ENCODE data around the gene PCDHB12.
"Not testable (repeated sequence)": the region's sequence is repeated elsewhere in the genome, so short reads cannot be mapped to it uniquely, and the experiment has no call there.

The PCDHB12 gene

DNA sequence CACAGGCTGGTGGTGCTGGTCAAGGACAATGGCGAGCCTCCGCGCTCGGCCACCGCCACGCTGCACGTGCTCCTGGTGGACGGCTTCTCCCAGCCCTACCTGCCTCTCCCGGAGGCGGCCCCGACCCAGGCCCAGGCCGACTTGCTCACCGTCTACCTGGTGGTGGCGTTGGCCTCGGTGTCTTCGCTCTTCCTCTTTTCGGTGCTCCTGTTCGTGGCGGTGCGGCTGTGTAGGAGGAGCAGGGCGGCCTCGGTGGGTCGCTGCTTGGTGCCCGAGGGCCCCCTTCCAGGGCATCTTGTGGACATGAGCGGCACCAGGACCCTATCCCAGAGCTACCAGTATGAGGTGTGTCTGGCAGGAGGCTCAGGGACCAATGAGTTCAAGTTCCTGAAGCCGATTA lies 7.5 kb downstream of the PCDHB12 start:
- not testable (repeated sequence) for H3K4me3 ChIP-seq (ENCODE audit: low read depth, low read length)

DNA sequence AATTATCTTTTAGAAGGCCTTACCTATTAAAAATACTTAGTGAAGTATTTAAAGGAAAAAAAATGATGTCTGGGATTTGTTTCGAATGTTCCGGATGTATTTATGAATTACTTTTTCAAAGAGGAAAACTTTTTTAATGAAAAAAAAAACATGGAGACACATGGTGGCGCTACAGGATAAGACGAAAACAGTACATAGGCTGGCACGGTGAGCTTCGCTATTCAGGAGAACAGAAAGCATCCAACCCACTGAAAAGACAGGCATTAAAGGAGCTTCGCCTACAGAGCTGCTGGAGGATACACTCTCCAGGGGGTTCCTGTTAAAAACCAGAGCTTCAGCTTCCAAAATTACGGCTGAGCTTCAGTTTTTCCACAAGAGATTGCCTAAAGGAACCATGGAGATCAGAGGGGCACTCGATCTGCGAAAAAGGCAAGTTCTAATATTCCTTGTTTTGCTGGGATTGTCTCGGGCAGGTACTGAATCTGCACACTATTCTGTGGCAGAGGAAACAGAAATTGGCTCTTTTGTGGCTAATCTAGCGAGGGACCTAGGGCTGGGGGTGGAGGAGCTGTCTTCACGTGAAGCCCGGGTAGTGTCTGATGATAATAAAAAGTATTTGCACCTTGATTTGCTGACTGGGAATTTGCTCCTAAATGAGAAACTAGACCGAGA lies 14.7 kb downstream of the PCDHB12 start, which contains the start of gene PCDHB14:
Gene PCDHB14, plus strand, starts transcription at position 232 of the 672 bp plus-strand sequence. Its CDS starts 163 bp downstream, at position 395.
- TF ChIP-seq, protein P1, sequence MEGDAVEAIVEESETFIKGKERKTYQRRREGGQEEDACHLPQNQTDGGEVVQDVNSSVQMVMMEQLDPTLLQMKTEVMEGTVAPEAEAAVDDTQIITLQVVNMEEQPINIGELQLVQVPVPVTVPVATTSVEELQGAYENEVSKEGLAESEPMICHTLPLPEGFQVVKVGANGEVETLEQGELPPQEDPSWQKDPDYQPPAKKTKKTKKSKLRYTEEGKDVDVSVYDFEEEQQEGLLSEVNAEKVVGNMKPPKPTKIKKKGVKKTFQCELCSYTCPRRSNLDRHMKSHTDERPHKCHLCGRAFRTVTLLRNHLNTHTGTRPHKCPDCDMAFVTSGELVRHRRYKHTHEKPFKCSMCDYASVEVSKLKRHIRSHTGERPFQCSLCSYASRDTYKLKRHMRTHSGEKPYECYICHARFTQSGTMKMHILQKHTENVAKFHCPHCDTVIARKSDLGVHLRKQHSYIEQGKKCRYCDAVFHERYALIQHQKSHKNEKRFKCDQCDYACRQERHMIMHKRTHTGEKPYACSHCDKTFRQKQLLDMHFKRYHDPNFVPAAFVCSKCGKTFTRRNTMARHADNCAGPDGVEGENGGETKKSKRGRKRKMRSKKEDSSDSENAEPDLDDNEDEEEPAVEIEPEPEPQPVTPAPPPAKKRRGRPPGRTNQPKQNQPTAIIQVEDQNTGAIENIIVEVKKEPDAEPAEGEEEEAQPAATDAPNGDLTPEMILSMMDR (IDR thresholded peaks at IDR 0.05; ENCODE audit: borderline replicate concordance, insufficient read depth, low read depth, low read length): no peak
- H3K4me3 ChIP-seq (ENCODE audit: low read depth, low read length): no peak within 1 kb of the TSS

DNA sequence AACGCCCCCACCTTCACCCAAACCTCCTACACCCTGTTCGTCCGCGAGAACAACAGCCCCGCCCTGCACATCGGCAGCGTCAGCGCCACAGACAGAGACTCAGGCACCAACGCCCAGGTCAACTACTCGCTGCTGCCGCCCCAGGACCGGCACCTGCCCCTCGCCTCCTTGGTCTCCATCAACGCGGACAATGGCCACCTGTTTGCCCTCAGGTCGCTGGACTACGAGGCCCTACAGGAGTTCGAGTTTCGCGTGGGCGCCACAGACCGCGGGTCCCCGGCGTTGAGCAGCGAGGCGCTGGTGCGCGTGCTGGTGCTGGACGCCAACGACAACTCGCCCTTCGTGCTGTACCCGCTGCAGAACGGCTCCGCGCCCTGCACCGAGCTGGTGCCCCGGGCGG lies 16.3 kb downstream of the PCDHB12 start:
- H3K4me3 ChIP-seq (ENCODE audit: low read depth, low read length): not testable (repeated sequence)

DNA sequence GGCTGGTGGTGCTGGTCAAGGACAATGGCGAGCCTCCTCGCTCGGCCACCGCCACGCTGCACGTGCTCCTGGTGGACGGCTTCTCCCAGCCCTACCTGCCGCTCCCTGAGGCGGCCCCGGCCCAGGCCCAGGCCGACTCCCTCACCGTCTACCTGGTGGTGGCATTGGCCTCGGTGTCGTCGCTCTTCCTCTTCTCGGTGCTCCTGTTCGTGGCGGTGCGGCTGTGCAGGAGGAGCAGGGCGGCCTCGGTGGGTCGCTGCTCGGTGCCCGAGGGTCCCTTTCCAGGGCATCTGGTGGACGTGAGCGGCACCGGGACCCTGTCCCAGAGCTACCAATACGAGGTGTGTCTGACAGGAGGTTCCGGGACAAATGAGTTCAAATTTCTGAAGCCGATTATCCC lies 16.9 kb downstream of the PCDHB12 start:
- H3K4me3 ChIP-seq (ENCODE audit: low read depth, low read length): not testable (repeated sequence)

DNA sequence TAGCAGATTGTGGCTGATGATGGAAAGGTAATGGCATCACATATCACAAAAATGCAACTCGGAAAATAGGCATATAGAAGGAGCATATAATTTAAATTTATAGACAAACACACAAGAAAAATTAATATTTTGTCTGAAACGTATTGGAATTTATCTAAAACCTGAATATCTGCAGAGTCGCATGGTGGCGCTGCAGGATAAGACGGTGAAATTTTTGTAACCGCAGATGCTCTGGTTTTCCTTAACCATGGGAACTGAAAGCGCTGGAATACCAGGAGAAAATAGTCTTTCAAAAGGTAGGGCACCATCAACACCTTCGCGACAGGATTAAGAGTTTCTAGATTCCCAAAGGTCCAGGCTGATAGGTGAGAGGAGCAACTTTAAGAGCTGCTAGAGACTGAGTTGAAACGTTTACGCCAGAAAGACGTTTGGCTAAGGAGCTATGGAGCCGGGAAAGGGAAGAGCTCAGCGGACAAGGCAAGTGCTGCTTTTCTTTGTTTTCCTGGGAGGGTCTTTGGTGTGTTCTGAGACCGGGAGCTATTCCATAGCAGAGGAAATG lies 25.7 kb downstream of the PCDHB12 start:
- TF ChIP-seq, protein P1 (IDR thresholded peaks at IDR 0.05; ENCODE audit: borderline replicate concordance, insufficient read depth, low read depth, low read length): no peak
- no peak overlapping the region for H3K4me3 ChIP-seq (ENCODE audit: low read depth, low read length)

DNA sequence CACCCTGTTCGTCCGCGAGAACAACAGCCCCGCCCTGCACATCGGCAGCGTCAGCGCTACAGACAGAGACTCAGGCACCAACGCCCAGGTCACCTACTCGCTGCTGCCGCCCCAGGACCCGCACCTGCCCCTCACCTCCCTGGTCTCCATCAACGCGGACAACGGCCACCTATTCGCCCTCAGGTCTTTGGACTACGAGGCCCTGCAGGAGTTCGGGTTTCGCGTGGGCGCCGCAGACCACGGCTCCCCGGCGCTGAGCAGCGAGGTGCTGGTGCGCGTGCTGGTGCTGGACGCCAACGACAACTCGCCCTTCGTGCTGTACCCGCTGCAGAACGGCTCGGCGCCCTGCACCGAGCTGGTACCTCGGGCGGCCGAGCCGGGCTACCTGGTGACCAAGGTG lies 27.4 kb downstream of the PCDHB12 start:
- not testable (repeated sequence) for H3K4me3 ChIP-seq (ENCODE audit: low read depth, low read length)

DNA sequence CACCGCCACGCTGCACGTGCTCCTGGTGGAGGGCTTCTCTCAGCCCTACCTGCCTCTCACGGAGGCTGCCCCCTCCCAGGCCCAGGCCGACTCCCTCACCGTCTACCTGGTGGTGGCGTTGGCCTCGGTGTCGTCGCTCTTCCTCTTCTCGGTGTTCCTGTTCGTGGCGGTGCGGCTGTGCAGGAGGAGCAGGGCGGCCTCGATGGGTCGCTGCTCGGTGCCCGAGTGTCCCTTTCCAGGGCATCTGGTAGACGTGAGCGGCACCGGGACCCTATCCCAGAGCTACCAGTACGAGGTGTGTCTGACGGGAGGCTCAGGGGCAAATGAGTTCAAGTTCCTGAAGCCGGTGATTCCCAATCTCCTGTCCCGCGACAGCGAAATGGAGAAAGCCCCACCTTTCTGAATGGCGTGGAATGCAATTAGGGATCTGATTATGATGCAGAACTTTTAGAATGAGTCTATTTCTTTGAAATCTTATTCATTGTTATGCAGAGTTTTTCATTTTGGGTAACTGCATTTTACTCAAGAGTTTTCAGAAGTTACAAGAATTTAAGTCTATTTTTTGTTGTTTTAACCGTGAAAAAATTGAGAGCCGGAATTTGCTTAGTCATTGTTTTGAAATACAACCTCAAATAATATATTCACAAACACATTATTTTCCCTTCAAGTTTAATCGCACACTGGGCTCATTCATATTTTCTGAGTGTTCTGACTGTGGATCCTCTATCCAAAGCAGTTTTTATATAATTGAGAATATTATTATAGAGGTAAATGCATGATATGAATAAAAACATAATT lies 28.2 kb downstream of the PCDHB12 start:
- TF ChIP-seq, protein P1 (IDR thresholded peaks at IDR 0.05; ENCODE audit: borderline replicate concordance, insufficient read depth, low read depth, low read length): no peak
- no peak overlapping the region for H3K4me3 ChIP-seq (ENCODE audit: low read depth, low read length)

DNA sequence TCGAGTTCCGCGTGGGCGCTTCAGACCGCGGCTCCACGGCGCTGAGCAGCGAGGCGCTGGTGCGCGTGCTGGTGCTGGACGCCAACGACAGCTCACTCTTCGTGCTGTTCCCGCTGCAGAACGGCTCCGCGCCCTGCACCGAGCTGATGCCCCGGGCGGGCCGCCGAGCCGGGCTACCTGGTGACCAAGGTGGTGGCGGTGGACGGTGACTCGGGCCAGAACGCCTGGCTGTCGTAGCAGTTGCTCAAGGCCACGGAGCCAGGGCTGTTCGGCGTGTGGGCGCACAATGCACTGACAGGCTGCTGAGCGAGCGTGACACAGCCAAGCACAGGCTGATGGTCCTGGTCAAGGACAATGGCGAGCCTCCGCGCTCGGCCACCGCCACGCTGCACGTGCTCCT lies 33.0 kb downstream of the PCDHB12 start:
- TF ChIP-seq, protein P1 (IDR thresholded peaks at IDR 0.05; ENCODE audit: borderline replicate concordance, insufficient read depth, low read depth, low read length): no peak
- H3K4me3 ChIP-seq (ENCODE audit: low read depth, low read length): no peak overlapping the region

DNA sequence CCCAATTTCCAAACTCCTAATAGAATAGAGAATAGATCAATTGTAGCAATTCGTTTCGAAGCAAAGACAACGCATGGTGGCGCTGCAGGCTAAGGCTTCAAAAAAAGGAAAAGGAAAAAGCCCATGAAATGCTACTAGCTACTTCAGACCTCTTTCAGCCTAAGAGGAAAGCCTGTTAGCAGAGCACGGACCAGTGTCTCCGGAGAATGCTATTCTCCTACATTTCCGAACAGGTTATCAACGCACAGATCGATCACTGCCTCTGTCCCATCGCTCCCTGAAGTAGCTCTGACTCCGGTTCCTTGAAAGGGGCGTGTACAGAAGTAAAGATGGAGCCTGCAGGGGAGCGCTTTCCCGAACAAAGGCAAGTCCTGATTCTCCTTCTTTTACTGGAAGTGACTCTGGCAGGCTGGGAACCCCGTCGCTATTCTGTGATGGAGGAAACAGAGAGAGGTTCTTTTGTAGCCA lies 36.8 kb downstream of the PCDHB12 start, which contains the start of gene PCDHB15:
Gene PCDHB15, plus strand, starts transcription at position 146 of the 468 bp plus-strand sequence. Its CDS starts 184 bp downstream, at position 330.
- H3K4me3 ChIP-seq (ENCODE audit: low read depth, low read length): no peak within 1 kb of the TSS

DNA sequence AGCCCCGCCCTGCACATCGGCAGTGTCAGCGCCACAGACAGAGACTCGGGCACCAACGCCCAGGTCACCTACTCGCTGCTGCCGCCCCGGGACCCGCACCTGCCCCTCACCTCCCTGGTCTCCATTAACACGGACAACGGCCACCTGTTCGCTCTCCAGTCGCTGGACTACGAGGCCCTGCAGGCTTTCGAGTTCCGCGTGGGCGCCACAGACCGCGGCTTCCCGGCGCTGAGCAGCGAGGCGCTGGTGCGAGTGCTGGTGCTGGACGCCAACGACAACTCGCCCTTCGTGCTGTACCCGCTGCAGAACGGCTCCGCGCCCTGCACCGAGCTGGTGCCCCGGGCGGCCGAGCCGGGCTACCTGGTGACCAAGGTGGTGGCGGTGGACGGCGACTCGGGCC lies 38.5 kb downstream of the PCDHB12 start:
- H3K4me3 ChIP-seq (ENCODE audit: low read depth, low read length): not testable (repeated sequence)

More for the DNA sequence above, 36.8 kb downstream of the PCDHB12 start, which contains the start of gene PCDHB15:
- TF ChIP-seq, protein P1 (IDR thresholded peaks at IDR 0.05; ENCODE audit: borderline replicate concordance, insufficient read depth, low read depth, low read length): no peak

DNA sequence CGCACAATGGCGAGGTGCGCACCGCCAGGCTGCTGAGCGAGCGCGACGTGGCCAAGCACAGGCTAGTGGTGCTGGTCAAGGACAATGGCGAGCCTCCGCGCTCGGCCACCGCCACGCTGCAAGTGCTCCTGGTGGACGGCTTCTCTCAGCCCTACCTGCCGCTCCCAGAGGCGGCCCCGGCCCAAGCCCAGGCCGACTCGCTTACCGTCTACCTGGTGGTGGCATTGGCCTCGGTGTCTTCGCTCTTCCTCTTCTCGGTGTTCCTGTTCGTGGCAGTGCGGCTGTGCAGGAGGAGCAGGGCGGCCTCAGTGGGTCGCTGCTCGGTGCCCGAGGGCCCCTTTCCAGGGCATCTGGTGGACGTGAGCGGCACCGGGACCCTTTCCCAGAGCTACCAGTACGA lies 38.9 kb downstream of the PCDHB12 start:
- not testable (repeated sequence) for H3K4me3 ChIP-seq (ENCODE audit: low read depth, low read length)
